Stimulated activated CD8-positive, alpha-beta memory T cell treated with anti-CD3 and anti-CD28 coated beads, Interleukin-15, amount 100 ng/mL, for 48 hours (primary cell): ENCODE measurements around the gene RABEP2.
"Not testable (repeated sequence)": the region's sequence is repeated elsewhere in the genome, so short reads cannot be mapped to it uniquely, and the experiment has no call there.

Source experiments
- DNase-seq, 2 donors: peaks; one replicate each; pipeline ENCODE4 v3.0.0-alpha.2; 2020; ENCODE audit warnings: low read depth in 2 of 2

The RABEP2 gene

GRCh38 chr16:28903344-28904042 lies 21.5 kb downstream of the RABEP2 start:
- DNase-seq, result no peak

- no peak for DNase-seq
Observed at GRCh38 chr16:28902909-28903308, 22.1 kb downstream of the RABEP2 start.

GRCh38 chr16:28901862-28902261 lies 23.2 kb downstream of the RABEP2 start:
- no peak for DNase-seq

GRCh38 chr16:28900601-28901000 lies 24.4 kb downstream of the RABEP2 start:
- DNase-seq, result no peak

GRCh38 chr16:28899882-28900590 lies 25.0 kb downstream of the RABEP2 start:
- DNase-seq, result no peak

GRCh38 chr16:28898942-28899341 lies 26.1 kb downstream of the RABEP2 start:
- no peak for DNase-seq

GRCh38 chr16:28898266-28898665 lies 26.8 kb downstream of the RABEP2 start:
- no peak for DNase-seq

- DNase-seq, result no peak
Observed at GRCh38 chr16:28897826-28898225, 27.2 kb downstream of the RABEP2 start.

GRCh38 chr16:28895609-28896008 lies 29.4 kb downstream of the RABEP2 start:
- DNase-seq, result no peak

- DNase-seq, result no peak
Observed at GRCh38 chr16:28893291-28893690, 31.7 kb downstream of the RABEP2 start.

GRCh38 chr16:28891964-28892890 lies 32.8 kb downstream of the RABEP2 start:
- DNase-seq, result no peak

- DNase-seq, result not testable (repeated sequence)
Observed at GRCh38 chr16:28890355-28890754, 34.7 kb downstream of the RABEP2 start.

GRCh38 chr16:28886945-28887344 lies 38.1 kb downstream of the RABEP2 start:
- no peak for DNase-seq

- no peak for DNase-seq
Observed at GRCh38 chr16:28884045-28884444, 41.0 kb downstream of the RABEP2 start.

GRCh38 chr16:28883221-28883996 lies 41.6 kb downstream of the RABEP2 start:
- no peak for DNase-seq

- DNase-seq, result no peak
Observed at GRCh38 chr16:28882551-28883160, 42.4 kb downstream of the RABEP2 start.

GRCh38 chr16:28881565-28881964 lies 43.5 kb downstream of the RABEP2 start:
- not testable (repeated sequence) for DNase-seq

GRCh38 chr16:28880955-28881354 lies 44.1 kb downstream of the RABEP2 start:
- DNase-seq, result no peak

- no peak for DNase-seq
Observed at GRCh38 chr16:28880589-28880915, 44.5 kb downstream of the RABEP2 start.

- DNase-seq, result peak; percentile 88 to 89
Observed at GRCh38 chr16:28879841-28880588, 45.0 kb downstream of the RABEP2 start.
